ENCODE data around the gene PGLYRP4.
"Not testable (repeated sequence)": the region's sequence is repeated elsewhere in the genome, so short reads cannot be mapped to it uniquely, and the experiment has no call there.

The PGLYRP4 gene

DNA sequence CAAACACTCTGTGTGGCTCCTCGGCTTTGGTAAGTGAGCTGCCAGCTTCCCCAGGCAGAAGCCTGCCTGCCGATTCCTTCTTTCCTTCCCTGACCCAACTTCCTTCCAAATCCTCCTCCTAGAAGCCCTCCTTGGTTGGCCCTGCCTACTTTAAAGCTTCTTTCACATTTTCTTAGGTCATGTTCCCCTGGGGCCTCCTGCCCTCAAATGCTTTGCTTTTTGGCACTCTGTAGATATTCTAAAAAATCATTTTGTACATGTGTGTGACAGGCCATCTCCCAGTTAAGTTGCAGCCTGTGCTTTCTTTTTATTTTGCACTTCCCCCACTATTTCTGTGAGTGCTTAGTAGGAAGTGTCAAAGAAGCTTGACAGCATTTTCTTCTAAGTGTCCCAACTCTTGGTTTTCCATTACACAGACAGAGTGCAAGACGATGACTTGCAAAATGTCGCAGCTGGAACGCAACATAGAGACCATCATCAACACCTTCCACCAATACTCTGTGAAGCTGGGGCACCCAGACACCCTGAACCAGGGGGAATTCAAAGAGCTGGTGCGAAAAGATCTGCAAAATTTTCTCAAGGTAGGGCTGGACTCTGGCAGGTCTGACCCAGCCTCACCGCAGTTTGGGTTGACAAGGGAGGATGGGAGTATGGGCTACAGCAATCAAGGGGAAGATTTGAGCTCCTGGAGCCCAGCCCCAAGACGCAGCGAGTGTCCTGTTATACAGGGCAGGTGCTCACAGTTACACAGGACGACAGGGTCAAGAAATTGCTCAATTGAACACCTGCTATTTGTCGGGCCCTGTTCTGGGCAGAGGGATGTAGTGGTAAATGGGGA is 9.4 kb upstream of the PGLYRP4 start, which contains the start of gene S100A9:
TSS of gene S100A9 (plus strand) at position 2 of the 838 bp plus-strand sequence. CDS start at position 432, 430 bp downstream.
- Histone ChIP-seq H3K27me3 (ENCODE audit: insufficient read depth, low read length) (peaks cover 10% of the 10 kb centered on the region), H3K9me3 (ENCODE audit: low read length) (no peaks in the 10 kb centered on the region), H3K4me3 (ENCODE audit: low read length) (no peak within 1 kb of the TSS), H2AFZ (ENCODE audit: low read depth, low read length) (no peak within 1 kb of the TSS), H3K4me1 (ENCODE audit: insufficient read depth, low read length) (no peaks in the 10 kb centered on the region), H3K36me3 (ENCODE audit: insufficient read depth, low read length) (no peaks in the 10 kb centered on the region)

DNA sequence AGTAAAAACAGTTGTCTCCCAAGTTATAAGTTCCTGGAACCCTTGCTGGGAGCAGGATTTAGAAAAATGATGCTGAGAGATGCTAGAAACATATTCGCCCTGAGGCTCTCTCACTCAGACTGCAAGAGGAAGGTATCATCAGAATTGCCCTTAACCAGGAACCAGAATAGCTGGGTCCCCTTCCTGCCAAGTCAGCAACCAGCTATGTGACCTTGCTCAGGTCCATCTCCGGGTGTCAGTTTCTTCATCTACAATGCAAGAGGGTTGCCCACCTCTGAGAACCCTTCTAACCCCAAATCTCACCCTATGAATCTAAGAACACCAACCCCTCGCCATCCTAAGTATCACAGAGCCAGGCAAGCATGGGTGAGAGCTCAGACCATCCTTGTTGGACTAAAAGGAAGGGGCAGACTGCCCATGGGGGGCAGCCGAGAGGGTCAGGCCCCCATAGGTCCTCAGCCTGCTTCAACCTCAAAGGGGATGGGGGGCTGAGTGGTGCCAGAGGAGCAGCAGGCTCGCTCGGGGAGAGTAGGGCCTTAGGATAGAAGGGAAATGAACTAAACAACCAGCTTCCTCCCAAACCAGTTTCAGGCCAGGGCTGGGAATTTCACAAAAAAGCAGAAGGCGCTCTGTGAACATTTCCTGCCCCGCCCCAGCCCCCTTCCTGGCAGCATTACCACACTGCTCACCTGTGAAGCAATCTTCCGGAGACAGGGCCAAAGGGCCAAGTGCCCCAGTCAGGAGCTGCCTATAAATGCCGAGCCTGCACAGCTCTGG is 8.6 kb upstream of the PGLYRP4 start:
- no peak overlapping the region for H3K4me3 ChIP-seq (ENCODE audit: low read length)
- H3K9me3 ChIP-seq (ENCODE audit: low read length), result no peaks in the 10 kb centered on the region
- no peak overlapping the region for H2AFZ ChIP-seq (ENCODE audit: low read depth, low read length)
- peaks cover 8% of the 10 kb centered on the region for H3K27me3 ChIP-seq (ENCODE audit: insufficient read depth, low read length)
- no peaks in the 10 kb centered on the region for H3K4me1 ChIP-seq (ENCODE audit: insufficient read depth, low read length)
- no peaks in the 10 kb centered on the region for H3K36me3 ChIP-seq (ENCODE audit: insufficient read depth, low read length)

DNA sequence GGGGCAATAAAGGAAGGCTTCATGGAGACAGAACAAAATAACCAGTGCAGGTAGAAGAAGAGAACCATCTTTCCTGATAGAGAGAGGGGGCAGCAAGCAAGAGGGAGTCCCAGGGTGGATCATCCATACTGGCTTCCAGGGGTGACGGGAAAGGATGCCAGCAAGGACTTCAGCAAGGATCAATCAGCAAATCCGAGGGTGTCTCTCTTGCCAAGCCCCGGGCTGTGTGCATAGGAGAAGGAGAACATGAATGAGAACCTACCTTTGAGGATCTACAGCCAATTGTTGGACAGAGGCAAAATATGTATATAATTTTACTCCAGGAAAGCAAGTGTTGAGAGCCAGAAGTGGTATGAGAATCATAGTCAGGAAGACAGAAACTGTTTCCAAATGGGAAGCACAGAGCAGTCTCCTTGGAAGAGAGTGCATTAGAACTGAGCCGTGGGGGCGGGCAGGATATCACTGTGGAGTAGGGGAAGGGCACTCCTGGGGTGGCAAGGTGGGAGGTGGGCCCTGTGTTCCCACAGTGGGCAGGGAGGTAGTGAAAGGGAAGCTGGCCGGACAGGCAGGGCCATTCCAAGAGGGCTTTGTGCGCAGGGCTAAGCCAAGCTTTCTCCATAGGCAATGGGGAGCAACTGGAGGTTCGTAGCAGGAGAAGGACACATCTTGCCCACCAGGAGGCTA is 7.9 kb upstream of the PGLYRP4 start:
- H3K9me3 ChIP-seq (ENCODE audit: low read length), result no peaks in the 10 kb centered on the region
- H2AFZ ChIP-seq (ENCODE audit: low read depth, low read length), result no peak overlapping the region
- H3K4me3 ChIP-seq (ENCODE audit: low read length), result no peak overlapping the region
- H3K36me3 ChIP-seq (ENCODE audit: insufficient read depth, low read length), result no peaks in the 10 kb centered on the region
- H3K27me3 ChIP-seq (ENCODE audit: insufficient read depth, low read length), result peaks cover 8% of the 10 kb centered on the region
- no peaks in the 10 kb centered on the region for H3K4me1 ChIP-seq (ENCODE audit: insufficient read depth, low read length)

DNA sequence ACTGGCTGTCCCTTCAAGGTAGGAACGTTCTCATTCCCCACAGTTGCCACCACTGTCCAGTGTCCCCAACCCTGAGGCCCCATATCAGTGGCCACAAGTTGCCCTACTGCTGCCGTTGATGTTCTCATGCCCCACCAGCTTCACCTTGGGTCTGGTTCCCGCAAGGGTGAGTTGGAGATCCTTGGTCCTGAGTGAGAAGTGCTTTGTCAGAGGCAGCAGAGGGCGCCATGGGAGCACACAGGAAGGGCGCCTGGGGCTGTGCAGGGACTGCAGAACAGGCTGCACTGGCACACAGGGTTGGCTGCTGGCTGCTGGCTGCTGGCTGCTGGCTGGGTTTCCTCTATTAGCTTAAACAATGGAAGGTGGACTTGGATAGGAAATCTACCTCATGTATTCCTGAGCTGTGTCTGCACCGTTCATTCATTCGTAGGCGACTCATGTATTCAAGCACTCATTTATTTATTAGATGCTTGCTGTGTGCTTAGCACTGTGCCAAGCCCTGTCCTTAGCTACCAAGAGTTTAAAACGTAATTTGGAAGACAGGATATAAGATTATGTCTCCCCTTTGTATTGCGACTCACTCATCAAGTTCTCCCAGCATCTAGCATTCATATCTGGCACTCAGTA is 6.9 kb upstream of the PGLYRP4 start:
- H3K9me3 ChIP-seq (ENCODE audit: low read length), result no peaks in the 10 kb centered on the region
- peaks cover 8% of the 10 kb centered on the region for H3K27me3 ChIP-seq (ENCODE audit: insufficient read depth, low read length)
- H2AFZ ChIP-seq (ENCODE audit: low read depth, low read length), result no peak overlapping the region
- no peak overlapping the region for H3K4me3 ChIP-seq (ENCODE audit: low read length)
- H3K36me3 ChIP-seq (ENCODE audit: insufficient read depth, low read length), result no peaks in the 10 kb centered on the region
- no peaks in the 10 kb centered on the region for H3K4me1 ChIP-seq (ENCODE audit: insufficient read depth, low read length)

DNA sequence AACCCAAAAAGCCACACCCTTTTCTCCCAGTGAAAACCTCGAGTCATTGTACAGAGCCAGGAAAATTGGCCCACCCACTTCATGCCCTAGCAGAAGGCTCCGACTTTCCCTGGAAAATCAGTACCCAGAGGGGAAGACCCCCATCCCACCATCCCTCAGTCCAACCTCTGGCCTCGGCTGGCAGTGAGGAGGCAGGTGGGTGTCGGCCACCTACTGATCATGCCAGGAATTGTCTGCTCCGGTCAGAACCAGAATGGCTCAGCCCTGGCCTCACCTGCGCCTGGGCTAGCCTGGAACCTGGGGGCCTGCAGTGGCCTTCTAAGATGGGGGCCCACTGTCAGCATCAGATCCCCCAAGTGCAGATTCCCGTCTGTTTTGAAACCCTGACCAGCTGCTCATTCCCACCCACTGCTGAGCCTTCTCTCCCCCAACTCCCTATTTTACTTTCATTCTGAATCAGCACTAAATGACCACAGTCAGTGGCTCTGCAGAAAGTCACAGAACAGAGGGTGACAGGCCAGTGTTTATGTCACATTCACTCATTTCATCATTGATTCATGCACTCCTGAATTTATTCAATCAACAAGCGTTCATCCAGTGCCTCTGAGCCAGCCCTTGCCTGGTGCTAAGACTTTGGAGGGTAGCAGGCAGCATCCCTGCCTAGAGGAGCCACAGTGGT is 6.0 kb upstream of the PGLYRP4 start:
- Histone ChIP-seq H3K27me3 (ENCODE audit: insufficient read depth, low read length) (peaks cover 8% of the 10 kb centered on the region), H3K36me3 (ENCODE audit: insufficient read depth, low read length) (no peaks in the 10 kb centered on the region), H2AFZ (ENCODE audit: low read depth, low read length) (no peak overlapping the region)

DNA sequence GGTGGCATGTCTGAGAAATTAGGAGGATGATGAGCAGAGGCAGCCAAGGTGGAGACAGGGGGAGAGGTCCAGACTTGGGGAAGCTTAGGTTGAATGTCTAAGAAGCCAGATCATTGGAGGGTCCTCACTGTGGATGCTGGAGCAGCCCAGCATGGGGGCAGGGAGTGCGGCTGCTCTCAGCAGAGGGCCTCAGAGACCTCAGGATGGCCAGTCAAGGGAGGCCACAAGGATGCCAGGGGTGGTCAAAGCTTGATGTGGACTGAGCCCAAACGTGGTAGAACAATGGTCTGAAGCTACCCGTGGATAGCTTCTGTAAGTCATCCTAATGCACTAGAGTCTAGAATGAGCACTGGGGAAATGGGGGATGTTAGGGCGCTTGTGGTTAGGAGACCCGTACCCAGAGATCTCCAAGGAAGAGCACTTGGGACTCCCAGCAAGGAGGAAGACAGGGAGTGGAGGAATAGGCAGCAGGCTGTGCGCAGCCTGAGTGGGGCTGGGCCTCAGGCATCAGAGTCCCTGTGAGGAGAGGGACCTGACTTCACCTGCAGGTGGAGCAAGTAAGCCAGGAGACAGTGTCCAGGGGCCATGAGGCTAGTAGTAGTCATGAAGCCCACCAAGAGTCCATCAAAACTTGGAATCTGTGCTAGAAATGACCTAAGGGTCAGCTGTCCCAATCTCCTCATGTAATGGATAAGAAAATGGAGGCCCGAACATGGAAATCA is 4.7 kb upstream of the PGLYRP4 start:
- peaks cover 10% of the 10 kb centered on the region for H3K27me3 ChIP-seq (ENCODE audit: insufficient read depth, low read length)
- no peaks in the 10 kb centered on the region for H3K4me1 ChIP-seq (ENCODE audit: insufficient read depth, low read length)
- H3K36me3 ChIP-seq (ENCODE audit: insufficient read depth, low read length), result no peaks in the 10 kb centered on the region
- H3K9me3 ChIP-seq (ENCODE audit: low read length), result no peaks in the 10 kb centered on the region
- H2AFZ ChIP-seq (ENCODE audit: low read depth, low read length), result no peak overlapping the region
- H3K4me3 ChIP-seq (ENCODE audit: low read length), result no peak overlapping the region

More for the DNA sequence above, 6.0 kb upstream of the PGLYRP4 start:
- H3K4me1 ChIP-seq (ENCODE audit: insufficient read depth, low read length), result no peaks in the 10 kb centered on the region
- H3K4me3 ChIP-seq (ENCODE audit: low read length), result no peak overlapping the region
- no peaks in the 10 kb centered on the region for H3K9me3 ChIP-seq (ENCODE audit: low read length)

DNA sequence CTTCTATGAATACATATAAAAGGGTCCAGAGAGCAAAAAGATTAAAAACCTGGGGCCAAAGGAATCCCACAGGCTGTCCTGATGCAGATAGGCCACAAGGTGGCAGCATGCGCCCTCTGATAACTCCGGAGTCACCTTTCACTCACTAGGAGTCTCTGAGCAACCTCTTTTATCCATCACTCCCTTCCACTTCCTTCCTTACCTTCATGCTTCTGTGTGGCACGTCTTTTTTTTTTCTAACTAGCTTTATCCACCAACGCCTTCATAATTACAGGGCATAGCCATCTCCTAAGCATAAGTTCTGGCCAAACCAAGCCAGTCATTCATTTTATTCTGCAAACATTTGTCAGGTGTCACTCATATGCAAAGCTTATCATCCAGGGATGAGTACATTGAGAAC is 3.9 kb upstream of the PGLYRP4 start:
- Histone ChIP-seq H3K27me3 (ENCODE audit: insufficient read depth, low read length) (peaks cover 7% of the 10 kb centered on the region), H2AFZ (ENCODE audit: low read depth, low read length) (no peak overlapping the region)

DNA sequence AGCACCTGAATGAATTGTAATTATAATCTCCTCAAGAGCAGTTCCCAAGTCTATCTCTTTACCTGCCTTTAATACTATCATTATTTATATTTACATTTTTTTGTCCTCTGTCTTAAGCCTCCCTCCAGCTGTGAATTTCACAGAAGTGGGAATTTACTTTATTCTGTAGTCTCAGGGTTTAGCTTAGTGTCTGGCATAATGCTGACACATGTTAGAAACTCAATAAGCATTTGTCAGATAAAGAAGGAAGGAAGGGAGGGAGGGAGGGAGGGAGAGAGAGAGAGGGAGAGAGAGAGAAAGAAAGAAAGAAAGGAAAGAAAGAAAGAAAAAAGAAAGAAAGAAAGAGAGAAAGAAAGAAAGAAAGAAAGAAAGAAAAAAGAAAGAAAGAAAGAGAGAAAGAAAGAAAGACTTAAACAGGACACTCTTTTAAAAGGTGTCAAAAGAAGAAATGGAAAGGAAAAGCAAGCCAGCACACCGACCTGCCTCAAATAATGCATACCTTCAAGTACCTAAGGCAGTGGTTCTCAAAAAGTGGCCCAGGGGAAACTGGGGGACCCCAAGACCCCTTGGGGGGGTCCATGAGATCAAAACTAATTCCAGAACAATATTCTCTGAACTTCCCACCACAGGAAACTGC is 1.8 kb upstream of the PGLYRP4 start:
- no peaks in the 10 kb centered on the region for H3K36me3 ChIP-seq (ENCODE audit: insufficient read depth, low read length)
- H3K9me3 ChIP-seq (ENCODE audit: low read length), result no peaks in the 10 kb centered on the region
- H2AFZ ChIP-seq (ENCODE audit: low read depth, low read length), result no peak overlapping the region
- no peak overlapping the region for H3K4me3 ChIP-seq (ENCODE audit: low read length)
- peaks cover 4% of the 10 kb centered on the region for H3K27me3 ChIP-seq (ENCODE audit: insufficient read depth, low read length)
- no peaks in the 10 kb centered on the region for H3K4me1 ChIP-seq (ENCODE audit: insufficient read depth, low read length)

More for the DNA sequence above, 3.9 kb upstream of the PGLYRP4 start:
- Histone ChIP-seq H3K36me3 (ENCODE audit: insufficient read depth, low read length) (no peaks in the 10 kb centered on the region), H3K9me3 (ENCODE audit: low read length) (no peaks in the 10 kb centered on the region), H3K4me1 (ENCODE audit: insufficient read depth, low read length) (no peaks in the 10 kb centered on the region), H3K4me3 (ENCODE audit: low read length) (no peak overlapping the region)

DNA sequence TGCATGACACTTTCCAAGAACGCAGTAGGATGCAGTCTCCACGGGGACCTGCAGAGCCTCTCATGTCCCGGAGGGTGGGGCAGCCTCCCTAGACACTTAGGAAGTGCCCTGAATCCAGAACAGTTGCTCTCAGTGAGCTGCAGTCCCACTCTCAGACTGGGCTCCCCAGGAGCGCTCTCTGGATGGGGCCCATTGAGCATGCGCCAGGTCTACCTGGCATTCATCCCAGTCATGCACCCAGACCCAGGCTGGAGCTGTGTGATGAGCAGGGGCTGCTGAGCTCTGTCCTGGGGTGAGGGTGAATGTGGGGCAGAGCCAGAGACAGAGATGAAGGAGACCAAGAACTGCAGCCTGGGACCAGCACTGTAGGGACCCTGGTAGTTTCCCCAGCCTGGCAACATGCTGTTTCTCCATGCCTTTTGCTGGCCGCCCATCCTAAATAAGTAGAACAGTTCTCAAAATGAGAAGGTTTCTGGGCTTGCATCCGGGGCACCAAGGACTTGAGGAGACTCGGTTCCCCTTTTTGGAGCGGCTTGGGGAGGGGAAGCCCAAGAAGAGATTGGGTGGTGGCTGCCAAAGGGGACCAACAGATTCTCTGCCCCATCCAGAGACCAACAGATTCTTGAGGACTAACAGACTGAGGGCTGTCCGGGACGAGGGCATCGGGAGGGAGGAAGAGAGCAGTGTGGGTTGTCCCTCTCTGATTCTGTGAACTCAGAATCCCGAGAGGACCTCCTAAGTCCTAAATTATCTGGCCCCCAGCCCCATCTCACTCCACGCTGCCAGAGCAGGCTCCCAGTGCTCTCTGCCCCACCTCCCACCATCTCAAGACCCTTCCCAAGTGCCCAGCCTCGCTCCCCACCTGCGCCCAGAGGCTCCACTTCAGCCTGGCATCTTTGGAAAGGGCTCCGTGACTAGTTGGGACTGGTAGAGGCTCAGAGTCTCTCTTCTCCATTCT is 1.0 kb upstream of the PGLYRP4 start:
- Histone ChIP-seq H3K9me3 (ENCODE audit: low read length) (no peaks in the 10 kb centered on the region), H3K27me3 (ENCODE audit: insufficient read depth, low read length) (peaks cover 4% of the 10 kb centered on the region)

DNA sequence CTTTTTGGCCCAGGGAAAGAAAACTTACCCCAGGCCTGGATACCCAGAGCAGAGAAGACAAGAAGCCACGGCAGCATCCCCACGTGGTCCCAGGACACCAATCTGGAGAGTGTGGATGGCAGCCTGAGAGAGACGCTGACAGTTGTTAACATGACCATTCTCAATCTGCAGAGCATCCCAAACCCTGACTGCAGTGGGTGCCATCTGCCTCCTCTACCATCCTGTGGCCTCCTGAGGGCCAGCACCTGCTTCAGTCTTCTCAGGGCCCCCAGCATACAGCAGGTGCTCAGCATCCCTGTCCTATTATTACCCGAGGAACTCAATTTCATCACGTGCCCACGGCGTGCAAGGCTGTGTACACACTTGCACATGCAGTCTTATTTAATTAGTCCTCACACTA is 785 bp downstream of the PGLYRP4 start:
- Histone ChIP-seq H3K4me1 (ENCODE audit: insufficient read depth, low read length) (no peaks in the 10 kb centered on the region), H2AFZ (ENCODE audit: low read depth, low read length) (no peak overlapping the region), H3K4me3 (ENCODE audit: low read length) (no peak overlapping the region)

More for the DNA sequence above, 1.0 kb upstream of the PGLYRP4 start:
- Histone ChIP-seq H3K4me3 (ENCODE audit: low read length) (no peak overlapping the region), H3K4me1 (ENCODE audit: insufficient read depth, low read length) (no peaks in the 10 kb centered on the region), H2AFZ (ENCODE audit: low read depth, low read length) (no peak overlapping the region), H3K36me3 (ENCODE audit: insufficient read depth, low read length) (no peaks in the 10 kb centered on the region)

DNA sequence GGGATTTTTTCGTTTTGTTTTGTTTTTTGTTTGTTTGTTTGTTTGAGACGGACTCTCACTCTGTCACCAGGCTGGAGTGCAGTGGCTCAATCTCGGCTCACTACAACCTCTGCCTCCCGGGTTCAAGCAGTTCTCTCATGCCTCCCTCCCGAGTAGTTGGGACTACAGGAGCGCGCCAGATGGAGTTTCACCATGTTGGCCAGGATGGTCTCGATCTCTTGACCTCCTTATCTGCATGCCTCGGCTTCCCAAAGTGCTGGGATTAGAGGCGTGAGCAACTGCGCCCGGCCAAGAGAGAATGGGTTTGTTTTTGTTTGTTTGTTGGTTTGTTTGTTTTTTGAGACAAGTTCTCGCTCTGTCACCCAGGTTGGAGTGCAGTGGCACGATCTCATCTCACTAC is 1.6 kb downstream of the PGLYRP4 start:
- H3K27me3 ChIP-seq (ENCODE audit: insufficient read depth, low read length); H3K9me3 ChIP-seq (ENCODE audit: low read length); H2AFZ ChIP-seq (ENCODE audit: low read depth, low read length); H3K36me3 ChIP-seq (ENCODE audit: insufficient read depth, low read length); H3K4me1 ChIP-seq (ENCODE audit: insufficient read depth, low read length); H3K4me3 ChIP-seq (ENCODE audit: low read length): not testable (repeated sequence)

More for the DNA sequence above, 785 bp downstream of the PGLYRP4 start:
- Histone ChIP-seq H3K27me3 (ENCODE audit: insufficient read depth, low read length) (peaks cover 7% of the 10 kb centered on the region), H3K9me3 (ENCODE audit: low read length) (no peaks in the 10 kb centered on the region), H3K36me3 (ENCODE audit: insufficient read depth, low read length) (no peaks in the 10 kb centered on the region)

Data from neuron (in vitro differentiated cells).